Measurements from ENCODE around the gene ASGR2.
A peak's percentile ranks its signal among the peaks of the same experiment; 100 is the strongest.
"Not testable (repeated sequence)": the region's sequence is repeated elsewhere in the genome, so short reads cannot be mapped to it uniquely, and the experiment has no call there.

The ASGR2 gene

GRCh38 chr17:7123844-7124243 lies 9.2 kb upstream of the ASGR2 start:
- DNase-seq = no peak

DNA sequence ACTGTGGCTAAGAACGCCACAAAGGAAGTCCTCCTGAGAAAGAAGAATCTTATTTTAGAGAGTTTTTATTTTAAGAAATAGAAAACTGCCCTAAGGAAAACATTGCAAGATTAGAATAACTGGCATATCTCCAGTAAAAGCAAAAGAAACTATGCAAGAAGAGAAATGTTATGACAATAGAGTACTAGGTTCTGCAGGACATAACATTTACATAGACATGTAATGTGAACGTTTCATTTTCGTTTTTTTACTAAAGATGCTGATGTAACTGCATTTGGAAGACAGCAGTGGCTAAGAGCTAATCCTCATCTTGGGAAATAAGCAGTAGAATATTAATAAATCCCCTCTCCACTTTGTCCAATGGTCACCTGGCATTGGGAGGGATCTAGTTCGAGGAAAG lies 7.8 kb upstream of the ASGR2 start:
- peak; percentile 69 for DNase-seq

DNA sequence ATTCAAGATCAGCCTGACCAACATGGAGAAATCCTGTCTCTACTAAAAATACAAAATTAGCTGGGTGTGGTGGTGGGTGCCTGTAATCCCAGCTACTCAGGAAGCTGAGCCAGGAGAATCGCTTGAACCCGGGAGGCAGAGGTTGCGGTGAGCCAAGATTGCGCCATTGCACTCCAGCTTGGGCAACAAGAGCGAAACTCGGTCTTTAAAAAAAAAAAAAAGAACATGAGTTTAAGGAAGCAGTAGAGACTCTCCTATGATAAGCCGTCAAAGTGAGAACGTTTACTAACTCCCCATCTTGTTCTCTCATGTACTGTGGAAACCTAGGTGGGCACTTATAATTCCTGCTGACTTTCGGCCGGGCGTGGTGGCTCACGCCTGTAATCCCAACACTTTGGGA lies 6.0 kb upstream of the ASGR2 start:
- peak; percentile 95 for DNase-seq

GRCh38 chr17:7120123-7120522 lies 5.5 kb upstream of the ASGR2 start:
- DNase-seq = no peak

DNA sequence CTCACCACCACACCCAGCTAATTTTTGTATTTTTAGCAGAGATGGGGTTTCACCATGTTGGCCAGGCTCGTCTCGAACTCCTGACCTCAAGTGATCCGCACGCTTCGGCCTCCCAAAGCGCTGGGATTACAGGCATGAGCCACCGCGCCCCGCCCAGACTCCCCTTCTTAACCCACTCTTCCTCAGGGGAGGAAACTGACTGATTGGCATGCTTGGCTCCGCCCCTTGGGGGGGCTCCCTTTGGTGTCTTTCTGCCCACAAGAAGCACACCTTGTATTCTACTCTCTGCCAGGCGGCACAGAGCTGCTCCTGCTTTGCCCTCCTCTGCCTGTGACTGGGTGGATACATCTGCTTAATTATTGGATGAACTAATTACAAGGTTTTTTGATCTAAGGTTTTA lies 4.7 kb upstream of the ASGR2 start:
- peak; percentile 78 for DNase-seq

DNA sequence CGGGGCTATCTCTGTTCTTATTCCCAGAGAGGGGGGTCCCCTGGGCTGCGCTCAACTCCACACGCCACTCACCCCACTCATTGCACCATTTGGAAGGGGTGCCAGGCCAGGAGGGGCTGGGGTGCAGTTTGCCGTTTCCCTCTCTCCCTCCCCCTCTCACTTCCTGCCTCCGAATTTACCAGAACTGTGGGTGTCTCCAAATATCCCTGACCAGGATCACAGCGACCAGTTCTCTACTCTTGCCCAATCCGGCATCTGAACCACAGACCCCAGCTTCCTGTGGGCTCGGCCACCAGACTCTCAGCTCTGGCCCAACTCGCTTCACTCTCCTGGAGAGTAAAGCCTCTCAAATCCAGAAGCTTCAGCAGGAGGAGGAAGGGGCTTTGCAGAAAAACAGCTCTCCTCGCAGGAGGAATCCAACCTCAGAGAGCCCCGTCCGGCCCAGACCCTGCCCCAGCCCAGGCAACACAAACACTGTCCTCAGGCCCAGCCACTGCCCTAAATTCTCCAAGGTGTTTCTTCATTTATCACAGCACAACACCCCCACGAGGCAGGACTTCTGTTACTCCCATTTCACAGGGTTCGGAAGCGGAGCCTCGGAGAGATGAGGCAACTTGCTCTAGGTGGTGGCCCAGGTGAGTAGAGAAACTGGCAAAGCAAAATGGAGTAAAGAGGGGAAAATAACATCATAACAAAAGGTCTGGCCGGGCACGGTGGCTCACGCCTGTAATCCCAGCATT lies 423 bp upstream of the ASGR2 start:
- peak; percentile 98 for DNase-seq

DNA sequence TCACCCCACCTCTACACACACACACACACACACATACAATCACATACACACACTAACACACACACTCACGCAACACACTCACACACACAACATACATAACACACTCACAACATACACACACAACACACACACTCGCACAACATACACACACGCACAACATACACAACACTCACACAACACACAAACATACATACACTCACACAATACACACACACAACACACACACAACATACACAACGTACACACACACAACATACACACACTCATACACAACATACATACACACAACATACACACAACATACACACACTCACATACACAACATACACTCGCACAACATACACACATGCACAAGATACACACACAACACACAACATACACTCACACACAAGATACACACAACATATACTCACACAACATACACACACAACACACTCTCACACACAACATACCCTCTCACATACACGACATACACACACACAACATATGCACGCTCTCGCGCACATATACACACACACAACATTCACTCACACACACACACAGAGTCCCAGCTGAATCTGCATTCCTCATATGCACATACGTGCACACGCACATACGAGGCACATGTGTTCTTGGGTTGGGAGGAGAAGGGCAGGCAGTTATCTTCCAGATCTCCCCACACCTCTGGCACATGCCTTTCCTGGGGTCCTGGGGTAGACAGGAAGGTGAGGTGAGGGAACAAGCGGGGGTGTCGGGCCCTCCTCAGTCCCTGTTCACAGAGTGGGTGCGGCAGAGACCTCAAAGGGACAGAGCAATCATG lies 1.1 kb downstream of the ASGR2 start:
- no peak for DNase-seq

GRCh38 chr17:7112510-7113108 lies 2.0 kb downstream of the ASGR2 start:
- no peak for DNase-seq

- no peak for DNase-seq
Observed at GRCh38 chr17:7111784-7112509, 2.7 kb downstream of the ASGR2 start.

DNA sequence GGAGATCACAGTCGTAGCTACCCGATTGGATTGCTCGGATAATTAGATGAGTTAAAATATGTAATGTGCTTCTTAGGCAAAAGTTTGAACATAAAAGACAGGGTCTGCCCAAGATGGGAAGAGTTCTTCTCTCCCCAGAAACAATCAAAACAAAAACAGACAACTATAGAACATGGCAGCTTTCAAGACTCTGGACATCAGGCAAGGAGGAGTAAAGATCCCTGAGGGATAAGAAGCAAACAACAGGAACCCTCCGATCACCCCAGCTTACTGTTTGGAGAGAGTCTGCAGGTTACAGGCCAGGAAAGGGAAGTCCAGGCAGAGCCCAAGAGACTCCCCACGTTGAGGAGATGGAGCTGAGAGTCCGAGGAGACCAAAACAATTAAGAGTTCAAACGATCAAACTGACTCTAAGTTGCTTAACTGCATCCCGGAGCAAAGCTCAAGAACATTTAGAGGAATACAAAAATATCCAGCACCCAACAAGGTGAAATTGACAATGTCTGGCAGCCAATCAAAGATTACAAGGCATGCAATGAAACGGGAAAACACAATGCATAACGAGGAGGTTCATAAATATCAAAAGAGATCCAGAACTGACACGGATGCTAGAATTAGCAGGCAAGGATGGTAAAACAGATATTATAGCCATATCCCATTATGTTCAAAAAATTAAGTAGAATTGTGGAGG lies 3.9 kb downstream of the ASGR2 start:
- DNase-seq = no peak

DNA sequence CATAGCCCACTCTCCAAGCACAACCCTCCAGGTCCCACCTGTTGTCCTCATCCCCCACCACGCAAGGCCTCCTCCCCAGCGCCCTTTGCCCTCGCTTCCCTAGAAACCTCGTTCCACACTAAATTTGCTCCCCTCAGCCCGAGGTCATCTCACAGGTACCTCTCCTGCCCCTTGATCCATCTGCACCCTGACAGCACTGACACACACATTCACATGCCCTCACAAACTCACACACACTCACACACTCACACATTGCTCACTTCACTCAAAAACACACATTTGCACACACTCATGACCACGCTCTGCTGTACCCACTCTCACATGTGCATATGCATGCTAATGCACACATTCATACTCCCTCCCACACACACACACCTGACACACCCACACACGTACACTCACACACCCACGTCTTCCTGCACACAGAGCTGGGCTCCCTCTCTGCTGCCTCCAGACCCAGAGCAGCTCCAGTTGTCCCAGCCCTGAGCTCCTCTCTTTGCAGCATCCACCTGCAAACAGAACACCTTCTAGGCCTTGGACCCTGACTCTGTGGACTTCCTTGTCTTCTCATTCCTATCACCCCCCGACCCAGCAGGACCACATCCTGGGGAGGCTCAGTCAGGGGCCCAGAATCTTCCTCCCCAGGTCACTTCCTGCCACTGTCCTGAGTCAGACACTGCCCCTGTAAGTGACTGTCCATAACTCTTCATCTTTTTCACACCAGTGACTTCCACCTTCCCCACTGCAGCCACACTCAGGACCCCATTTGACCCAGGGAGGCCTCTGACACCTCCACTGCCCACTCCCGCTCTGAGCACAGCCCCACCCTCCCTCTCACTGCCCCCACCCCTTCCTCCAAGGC lies 4.9 kb downstream of the ASGR2 start:
- no peak for DNase-seq

- no peak for DNase-seq
Observed at GRCh38 chr17:7108981-7109380, 5.6 kb downstream of the ASGR2 start.

DNA sequence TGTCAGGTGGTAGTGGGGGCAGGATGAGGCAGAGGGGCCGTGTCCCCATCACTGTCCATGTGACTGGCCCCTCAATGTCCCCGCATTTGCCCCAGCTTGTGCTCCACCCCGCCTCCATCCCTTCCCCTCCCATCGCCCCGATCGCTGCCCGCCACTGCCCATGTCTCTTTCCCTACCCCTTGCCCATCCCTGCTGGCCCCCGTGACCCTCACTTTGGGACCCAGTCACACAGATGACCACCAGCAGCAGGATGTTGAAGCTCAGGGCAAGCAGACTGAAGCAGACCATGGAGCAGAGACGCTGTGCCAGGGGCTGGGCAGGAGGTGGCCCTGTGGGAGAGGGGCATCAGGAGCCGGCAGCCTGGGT lies 6.1 kb downstream of the ASGR2 start:
- DNase-seq = no peak

- DNase-seq = no peak
Observed at GRCh38 chr17:7107795-7108559, 6.6 kb downstream of the ASGR2 start.

DNA sequence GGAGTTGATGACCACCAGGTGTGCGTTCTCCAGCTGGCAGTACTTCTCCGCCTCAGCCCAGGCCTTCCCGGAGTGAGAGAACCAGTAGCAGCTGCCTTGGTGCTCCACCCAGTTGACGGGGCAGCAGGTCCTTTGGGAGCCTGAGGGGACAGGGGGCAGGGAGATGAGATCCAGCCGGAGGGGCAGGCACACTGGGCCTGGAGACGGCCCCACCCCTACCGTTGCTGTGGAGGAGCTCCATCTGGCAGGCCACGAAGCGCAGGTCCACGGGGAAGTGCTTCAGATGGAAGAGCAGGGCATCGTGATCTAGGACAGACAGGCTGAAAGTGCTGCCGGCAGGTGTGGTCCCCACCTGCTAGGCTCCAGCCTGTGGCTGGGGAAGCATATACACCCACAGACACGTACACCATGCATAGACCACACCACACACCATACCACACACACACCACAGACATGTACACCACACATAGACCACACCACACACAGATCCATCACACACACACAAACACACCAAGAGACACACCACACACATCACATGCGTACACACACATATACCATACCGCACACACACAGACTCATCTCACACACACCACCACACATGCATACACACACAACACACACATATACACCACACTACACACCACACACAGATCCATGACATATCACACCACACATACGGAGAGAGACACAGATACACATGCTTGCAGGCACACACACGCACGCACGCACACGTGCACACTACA lies 7.4 kb downstream of the ASGR2 start:
- DNase-seq = no peak

DNA sequence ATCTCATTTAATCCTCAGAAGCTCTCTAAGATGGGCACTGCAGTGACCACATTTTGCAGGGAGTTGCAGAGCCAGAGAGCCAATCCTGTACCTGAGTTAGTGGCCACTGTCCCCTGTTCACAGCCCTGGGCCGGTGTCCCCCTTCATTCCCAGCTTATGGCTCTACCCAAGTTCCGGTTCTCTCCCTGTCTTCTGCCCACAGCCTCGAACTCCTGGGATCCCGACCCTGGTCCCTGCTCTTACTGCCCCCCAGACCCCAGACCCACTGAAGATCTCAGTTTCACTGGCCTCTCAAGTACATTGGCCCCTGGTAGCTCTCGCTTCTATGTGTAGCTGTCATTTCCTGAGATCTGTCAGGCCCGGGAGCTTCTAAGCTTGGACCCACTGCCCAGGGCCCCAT lies 12.2 kb downstream of the ASGR2 start:
- DNase-seq = no peak

- no peak for DNase-seq
Observed at GRCh38 chr17:7101531-7101930, 13.1 kb downstream of the ASGR2 start.

- not testable (repeated sequence) for DNase-seq
Observed at GRCh38 chr17:7100641-7101379, 13.8 kb downstream of the ASGR2 start.

GRCh38 chr17:7098802-7099459 lies 15.7 kb downstream of the ASGR2 start:
- no peak for DNase-seq

Data from MV-4-11 (cell line).